ENCODE results near the gene CAPN5. TPM values are rescaled to one million over a fixed set of nuclear protein-coding genes. Genes with fewer than 3 reads are reported as not detected.

CAPN5 gene
- total and polyA plus RNA-seq, 4 donors, result 6.5 to 25.8 (median 18.2) TPM

GRCh38 chr11:77171885-77172665 is 105.3 kb downstream of the CAPN5 start:
- WGBS, result 68% methylated on average over 20 of the region's 20 CpGs
- Histone ChIP-seq H3K4me3 (ENCODE audit: low read depth in 1 of 3, low read length in 3 of 3) (no peak overlapping the region), H3K36me3 (ENCODE audit: control insufficient read depth in 4 of 4, insufficient read depth in 3 of 4, low read depth in 1 of 4, low read length in 3 of 4) (peaks cover 0 to 5% (median 3%) of the 10 kb centered on the region in 4 donors), H3K9ac (ENCODE audit: low read depth in 1 of 2, low read length in 2 of 2) (no peak overlapping the region), H3K4me1 (ENCODE audit: control insufficient read depth in 4 of 4, insufficient read depth in 4 of 4, low read length in 3 of 4) (peaks cover 9 to 33% (median 23%) of the 10 kb centered on the region in 4 donors), H3K27ac (ENCODE audit: low read depth in 1 of 2, low read length in 2 of 2) (peak overlapping the region in 1 of 2 donors; percentile 23), H3K9me3 (ENCODE audit: control insufficient read depth in 4 of 4, low read length in 3 of 4) (no peaks in the 10 kb centered on the region), H3K27me3 (ENCODE audit: control insufficient read depth in 4 of 4, insufficient read depth in 4 of 4, low read length in 3 of 4) (no peaks in the 10 kb centered on the region)
- TF ChIP-seq NR2F2 (IDR thresholded peaks at IDR 0.05) (peak; percentile 68), FOXA2 (IDR thresholded peaks at IDR 0.05) (no peak), REST (IDR thresholded peaks at IDR 0.05) (no peak), GABPA (IDR thresholded peaks at IDR 0.05 in 1 of 2, conservative IDR thresholded peaks at IDR 0.05 in 1 of 2) (no peak), HNF4G (IDR thresholded peaks at IDR 0.05) (no peak), TAF1 (conservative IDR thresholded peaks at IDR 0.05) (no peak), SP1 (IDR thresholded peaks at IDR 0.05) (peak; percentile 22), YY1 (IDR thresholded peaks at IDR 0.05) (no peak), RAD21 (IDR thresholded peaks at IDR 0.05) (peak; percentile 15 to 45), EGR1 (IDR thresholded peaks at IDR 0.05; ENCODE audit: low read depth in 2 of 2) (no peak), HNF4A (conservative IDR thresholded peaks at IDR 0.05) (peak; percentile 39 to 66), JUND (IDR thresholded peaks at IDR 0.05) (no peak), RXRA (IDR thresholded peaks at IDR 0.05) (peak; percentile 52 to 70), CTCF (IDR thresholded peaks at IDR 0.05; ENCODE audit: low read depth, low read length, missing input control) (no peak), ATF3 (IDR thresholded peaks at IDR 0.05) (no peak), FOXA1 (IDR thresholded peaks at IDR 0.05) (no peak), MAX (IDR thresholded peaks at IDR 0.05) (no peak)
- TF ChIP-seq, protein P1, sequence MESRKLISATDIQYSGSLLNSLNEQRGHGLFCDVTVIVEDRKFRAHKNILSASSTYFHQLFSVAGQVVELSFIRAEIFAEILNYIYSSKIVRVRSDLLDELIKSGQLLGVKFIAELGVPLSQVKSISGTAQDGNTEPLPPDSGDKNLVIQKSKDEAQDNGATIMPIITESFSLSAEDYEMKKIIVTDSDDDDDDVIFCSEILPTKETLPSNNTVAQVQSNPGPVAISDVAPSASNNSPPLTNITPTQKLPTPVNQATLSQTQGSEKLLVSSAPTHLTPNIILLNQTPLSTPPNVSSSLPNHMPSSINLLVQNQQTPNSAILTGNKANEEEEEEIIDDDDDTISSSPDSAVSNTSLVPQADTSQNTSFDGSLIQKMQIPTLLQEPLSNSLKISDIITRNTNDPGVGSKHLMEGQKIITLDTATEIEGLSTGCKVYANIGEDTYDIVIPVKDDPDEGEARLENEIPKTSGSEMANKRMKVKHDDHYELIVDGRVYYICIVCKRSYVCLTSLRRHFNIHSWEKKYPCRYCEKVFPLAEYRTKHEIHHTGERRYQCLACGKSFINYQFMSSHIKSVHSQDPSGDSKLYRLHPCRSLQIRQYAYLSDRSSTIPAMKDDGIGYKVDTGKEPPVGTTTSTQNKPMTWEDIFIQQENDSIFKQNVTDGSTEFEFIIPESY (IDR thresholded peaks at IDR 0.05), result no peak
- peak; percentile 64 for DNase-seq (ENCODE audit: low spot score)

Data from liver (tissue), 9 donors.